HCT116 (cell line): ENCODE results near the gene NEK1. TPM values are rescaled to one million over a fixed set of nuclear protein-coding genes. Genes with fewer than 3 reads are reported as not detected.

Experiments
- ATAC-seq: fragments of 200-7000 bp; cut with Tn5 transposase; 2 replicates; pipeline ENCODE4 v1.9.1; 2020; ENCODE audit warnings: mild to moderate bottlenecking, moderate library complexity
- BruUV-seq: library from RNA; stranded (reverse); fragments of 400-500 nt; replicated peaks from 2 replicates; lab custom pipeline; 2021; lab: Mats Ljungman, UMichigan
- CTCF ChIA-PET: fragments of 300-600 bp; sonication (Branson Sonifier 250); formaldehyde crosslinking; loops from one replicate; lab custom pipeline; 2021; ENCODE audit warnings: antibody characterized with exemption; lab: Charles Lee
- POLR2A ChIA-PET: fragments of 300-600, 350-600 bp; sonication (Branson Sonifier 250); formaldehyde crosslinking; loops from one replicate; lab custom pipeline; 2021; ENCODE audit warnings: antibody characterized with exemption; lab: Charles Lee
- RAD21 ChIA-PET, 2 experiments: fragments of 300-600 bp; sonication (Branson Sonifier 250); formaldehyde crosslinking; loops; one replicate each; lab custom pipeline; 2023; ENCODE audit warnings: low total read pairs in 2 of 2; ENCODE audit not compliant: uncharacterized antibody in 2 of 2, unreplicated experiment in 2 of 2, low non-redundant PET in 1 of 2; lab: Charles Lee
- DNase-seq: peaks from one replicate; pipeline ENCODE4 v3.0.0-alpha.2; 2010; ENCODE audit warnings: low read depth, low spot score
- H2AFZ ChIP-seq: fragments of 200-600 bp; shearing (Covaris generic), sonication (generic); 2 replicates; pipeline ENCODE4 v1.6.1; 2017; ENCODE audit warnings: low read depth, mixed run types, mixed read lengths, antibody characterized with exemption, low read length; ENCODE audit not compliant: poor library complexity, severe bottlenecking
- H3K27ac ChIP-seq: 2 replicates; pipeline ENCODE4 v1.5.1; 2012; ENCODE audit warnings: low read depth, low read length
- H3K27me3 ChIP-seq: fragments of 200-600 bp; sonication (generic); 2 replicates; pipeline ENCODE4 v1.6.1; 2016; ENCODE audit warnings: mixed run types, low read length, mixed read lengths; ENCODE audit not compliant: insufficient read depth
- H3K36me3 ChIP-seq, 2 experiments: fragments of 200-500 bp in 1 of 2; fragments of 200-600 bp in 1 of 2; sonication (Bioruptor generic) in 1 of 2; sonication (generic) in 1 of 2; 2 replicates each; pipeline versions ENCODE4 v1.5.1 to v1.6.1; 2014 to 2016; ENCODE audit warnings: low read length in 2 of 2, inconsistent platforms in 1 of 2, mixed read lengths in 1 of 2, mixed run types in 1 of 2; ENCODE audit not compliant: insufficient read depth in 2 of 2, control insufficient read depth in 1 of 2
- H3K4me1 ChIP-seq, 2 experiments: fragments of 200-600 bp in 1 of 2; sonication (generic) in 1 of 2; 2 replicates each; pipeline versions ENCODE4 v1.5.1 to v1.6.1; 2012 to 2017; ENCODE audit warnings: low read length in 2 of 2, inconsistent platforms in 1 of 2, mild to moderate bottlenecking in 1 of 2, mixed read lengths in 1 of 2, mixed run types in 1 of 2, moderate library complexity in 1 of 2; ENCODE audit not compliant: insufficient read depth in 2 of 2, control insufficient read depth in 1 of 2
- H3K4me2 ChIP-seq: fragments of 200-600 bp; sonication (generic); 2 replicates; pipeline ENCODE4 v1.6.1; 2017; ENCODE audit warnings: mixed run types, low read length, mixed read lengths
- H3K4me3 ChIP-seq, 2 experiments: fragments of 200-600 bp in 1 of 2; sonication (generic) in 1 of 2; replicated peaks in 1 of 2; 2 replicates each; pipeline ENCODE4 v1.5.1; 2011 to 2016; ENCODE audit warnings: low read length in 2 of 2, control low read depth in 1 of 2, low read depth in 1 of 2, mild to moderate bottlenecking in 1 of 2, mixed read lengths in 1 of 2, mixed run types in 1 of 2
- H3K79me2 ChIP-seq: fragments of 200-600 bp; sonication (generic); 2 replicates; pipeline ENCODE4 v1.6.1; 2017; ENCODE audit warnings: mild to moderate bottlenecking, mixed run types, low read length, moderate library complexity, mixed read lengths; ENCODE audit not compliant: insufficient read depth
- H3K9ac ChIP-seq: fragments of 200-600 bp; sonication (generic); 2 replicates; pipeline ENCODE4 v1.6.1; 2016; ENCODE audit warnings: low read length, mixed read lengths
- H3K9me2 ChIP-seq: fragments of 200-600 bp; sonication (generic), shearing (Covaris generic); 2 replicates; pipeline ENCODE4 v1.6.1; 2017; ENCODE audit warnings: mixed run types, mild to moderate bottlenecking, moderate library complexity; ENCODE audit not compliant: insufficient read depth
- H3K9me3 ChIP-seq, 2 experiments: fragments of 200-500 bp in 1 of 2; fragments of 200-600 bp in 1 of 2; sonication (Bioruptor generic) in 1 of 2; sonication (generic) in 1 of 2; 2 replicates each; pipeline ENCODE4 v1.6.1; 2014 to 2017; ENCODE audit warnings: low read length in 2 of 2, mixed read lengths in 2 of 2, inconsistent platforms in 1 of 2, low read depth in 1 of 2, mild to moderate bottlenecking in 1 of 2, mixed run types in 1 of 2, moderate library complexity in 1 of 2; ENCODE audit not compliant: control insufficient read depth in 1 of 2, insufficient read depth in 1 of 2
- H4K20me1 ChIP-seq: fragments of 200-600 bp; sonication (generic), shearing (Covaris generic); 2 replicates; pipeline ENCODE4 v1.6.1; 2017; ENCODE audit warnings: mixed run types, mild to moderate bottlenecking, moderate library complexity; ENCODE audit not compliant: insufficient read depth
- ATF3 ChIP-seq: IDR thresholded peaks from 2 replicates; pipeline ENCODE4 v1.6.1; 2012
- CBX3 ChIP-seq: IDR thresholded peaks from 2 replicates; pipeline ENCODE4 v1.6.1; 2012; ENCODE audit warnings: low read depth
- CEBPB ChIP-seq: IDR thresholded peaks from 2 replicates; pipeline ENCODE4 v1.6.1; 2012; ENCODE audit warnings: low read depth
- EGR1 ChIP-seq: IDR thresholded peaks from 2 replicates; pipeline ENCODE4 v1.6.1; 2012; ENCODE audit warnings: low read depth
- ELF1 ChIP-seq: IDR thresholded peaks from 2 replicates; pipeline ENCODE4 v1.6.1; 2012; ENCODE audit warnings: low read depth, borderline replicate concordance
- EZH2phosphoT487 ChIP-seq: fragments of 200-600 bp; IDR thresholded peaks from 2 replicates; pipeline ENCODE4 v1.6.1; 2018; ENCODE audit warnings: antibody characterized with exemption, borderline replicate concordance
- FOSL1 ChIP-seq: IDR thresholded peaks from 2 replicates; pipeline ENCODE4 v1.6.1; 2012; ENCODE audit warnings: low read depth
- JUND ChIP-seq: IDR thresholded peaks from 2 replicates; pipeline ENCODE4 v1.6.1; 2012
- POLR2A ChIP-seq: IDR thresholded peaks from 2 replicates; pipeline ENCODE4 v1.7.0; 2011; ENCODE audit warnings: borderline replicate concordance; ENCODE audit not compliant: insufficient read depth, insufficient read length; ENCODE audit errors: extremely low read depth
- POLR2AphosphoS5 ChIP-seq: IDR thresholded peaks from 2 replicates; pipeline ENCODE4 v1.6.1; 2011; ENCODE audit warnings: mild to moderate bottlenecking, low read depth, low read length, moderate library complexity
- RAD21 ChIP-seq: IDR thresholded peaks from 2 replicates; pipeline ENCODE4 v1.6.1; 2012; ENCODE audit warnings: low read depth, mild to moderate bottlenecking
- REST ChIP-seq: IDR thresholded peaks from 2 replicates; pipeline ENCODE4 v1.6.1; 2012; ENCODE audit warnings: low read depth
- SIN3A ChIP-seq: IDR thresholded peaks from 2 replicates; pipeline ENCODE4 v1.6.1; 2012; ENCODE audit warnings: low read depth
- SRF ChIP-seq: IDR thresholded peaks from 2 replicates; pipeline ENCODE4 v1.6.1; 2012; ENCODE audit warnings: low read depth
- ZBTB33 ChIP-seq: IDR thresholded peaks from 2 replicates; pipeline ENCODE4 v1.6.1; 2011; ENCODE audit warnings: mild to moderate bottlenecking, low read length, moderate library complexity; ENCODE audit not compliant: insufficient replicate concordance; ENCODE audit errors: extremely low read depth
- ZNF274 ChIP-seq: fragments of 200-500 bp; sonication (Bioruptor generic); IDR thresholded peaks from 2 replicates; pipeline ENCODE4 v1.6.1; 2014; ENCODE audit warnings: mild to moderate bottlenecking, low read depth, low read length, inconsistent platforms
- intact Hi-C: fragments of 100-400 bp; cut with micrococcal nuclease; formaldehyde crosslinking; loops from 2 replicates; pipeline ENCODE4 v1.10.0; 2022
- total RNA-seq: library from RNA; stranded (reverse); gene quantifications from one replicate; pipeline ENCODE4 v1.2.1, GENCODE V29; 2021; ENCODE audit not compliant: unreplicated experiment

NEK1 gene
- total RNA-seq, 1 experiment from 2014 or later: 13.3 TPM

DNA sequence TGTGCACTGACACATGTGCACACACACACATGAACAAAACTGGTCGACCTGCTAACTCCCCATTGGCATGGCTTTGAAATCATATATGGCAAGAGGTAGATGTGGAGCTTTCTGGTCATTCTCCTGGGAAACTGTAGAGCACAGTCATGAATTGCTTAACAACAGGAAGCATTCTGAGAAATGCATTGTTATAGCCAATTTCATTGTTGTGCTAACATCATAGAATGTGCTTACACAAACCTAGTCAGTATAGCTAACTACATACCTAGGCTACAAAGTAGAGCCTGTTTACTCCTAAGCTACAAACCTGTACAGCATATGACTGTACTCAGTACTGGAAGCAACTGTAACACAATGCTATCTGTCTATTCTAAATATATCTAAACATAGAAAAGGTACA lies 207.4 kb downstream of the NEK1 start:
- Histone ChIP-seq H3K27ac (no peak overlapping the region), H3K79me2 (no peaks in the 10 kb centered on the region), H3K9ac (no peak overlapping the region), H3K4me3 (no peak overlapping the region), H3K4me2 (no peak overlapping the region), H4K20me1 (no peaks in the 10 kb centered on the region), H3K9me3 (no peaks in the 10 kb centered on the region), H3K4me1 (no peaks in the 10 kb centered on the region), H3K27me3 (no peaks in the 10 kb centered on the region), H2AFZ (no peak overlapping the region), H3K36me3 (no peaks in the 10 kb centered on the region), H3K9me2 (no peaks in the 10 kb centered on the region)
- POLR2A ChIA-PET: no interaction called here
- no peak for ATAC-seq
- RAD21 ChIA-PET: no interaction called here
- TF ChIP-seq ELF1 (no peak), POLR2A (no peak), JUND (no peak), REST (no peak), SIN3A (no peak), SRF (no peak)
- BruUV-seq: no TSS peak
- CTCF ChIA-PET: no interaction called here
- DNase-seq: no peak
- intact Hi-C loops: no loop called here

- H3K4me3 ChIP-seq: no peak overlapping the region
- POLR2A ChIA-PET: no interaction called here
- TF ChIP-seq POLR2AphosphoS5 (no peak), RAD21 (no peak), POLR2A (no peak), ELF1 (no peak), EZH2phosphoT487 (no peak), EGR1 (no peak), ZNF274 (no peak), ATF3 (no peak), CEBPB (no peak), ZBTB33 (no peak), CBX3 (no peak), FOSL1 (no peak)
These were observed 211.6 kb downstream of the NEK1 start for GRCh38 chr4:169400832-169401231.

More at GRCh38 chr4:169400832-169401231, 211.6 kb downstream of the NEK1 start:
- CTCF ChIA-PET: no interaction called here
- DNase-seq (no peak), ATAC-seq (no peak)
- Histone ChIP-seq H3K9me3 (no peaks in the 10 kb centered on the region), H3K79me2 (no peaks in the 10 kb centered on the region), H3K4me2 (no peak overlapping the region), H3K27me3 (no peaks in the 10 kb centered on the region), H4K20me1 (no peaks in the 10 kb centered on the region), H3K9ac (no peak overlapping the region), H3K27ac (no peak overlapping the region), H3K36me3 (no peaks in the 10 kb centered on the region), H3K9me2 (no peaks in the 10 kb centered on the region), H2AFZ (no peak overlapping the region), H3K4me1 (peaks cover 0 to 8% of the 10 kb centered on the region in 2 experiments; a peak in 2 of 4 replicates)
- intact Hi-C loops: no loop called here
- BruUV-seq: no TSS peak
- RAD21 ChIA-PET: no interaction called here
